T-cell (primary cell): Measurements from ENCODE around the gene PLPPR4. TPM values are rescaled to one million over a fixed set of nuclear protein-coding genes. Genes with fewer than 3 reads are reported as not detected.

ENCODE experiments used
- ATAC-seq, 4 experiments: fragments of 200-7000 bp in 3 of 4; fragments of 150-1000 bp in 1 of 4; cut with Tn5 transposase; replicated peaks in 1 of 4; 1 replicate in 3 of 4; 2 replicates in 1 of 4; pipeline ENCODE4 v1.10.0; 2021; ENCODE audit warnings: moderate library complexity in 3 of 4, mild to moderate bottlenecking in 2 of 4, moderate number of reproducible peaks in 1 of 4
- CTCF ChIA-PET, 2 donors: fragments of 300-600 bp; sonication (Branson Sonifier 250); formaldehyde crosslinking; loops; one replicate each; lab custom pipeline; 2022; ENCODE audit warnings: antibody characterized with exemption in 2 of 2; lab: Charles Lee
- POLR2A ChIA-PET, 2 donors: fragments of 300-600 bp; sonication (Branson Sonifier 250); formaldehyde crosslinking; loops; one replicate each; lab custom pipeline; 2022; ENCODE audit warnings: antibody characterized with exemption in 2 of 2; lab: Charles Lee
- DNase-seq, 35 experiments: peaks; one replicate each; pipeline versions ENCODE4 v3.0.0 to v3.0.0-alpha.2; 2013 to 2023
- H3K27ac ChIP-seq: one replicate; pipeline ENCODE4 v1.5.1; 2013; ENCODE audit warnings: low read length
- H3K27me3 ChIP-seq, 2 experiments: replicated peaks in 1 of 2; 1 replicate in 1 of 2; 2 replicates in 1 of 2; pipeline versions ENCODE4 v1.6.1 to v1.7.0; 2013; ENCODE audit warnings: low read length in 1 of 2, mixed read lengths in 1 of 2; ENCODE audit not compliant: control insufficient read depth in 2 of 2, insufficient read depth in 2 of 2; ENCODE audit errors: extremely low read depth in 1 of 2
- H3K36me3 ChIP-seq, 2 donors: 1 replicate in 1 of 2; 2 replicates in 1 of 2; pipeline versions ENCODE4 v1.6.1 to v1.7.0; 2013; ENCODE audit warnings: low read length in 1 of 2; ENCODE audit not compliant: control insufficient read depth in 2 of 2, insufficient read depth in 1 of 2; ENCODE audit errors: extremely low read depth in 1 of 2
- H3K4me1 ChIP-seq, 2 experiments: 1 replicate in 1 of 2; 2 replicates in 1 of 2; pipeline versions ENCODE4 v1.6.1 to v1.7.0; 2013; ENCODE audit warnings: low read length in 2 of 2, mixed read lengths in 1 of 2; ENCODE audit not compliant: insufficient read depth in 2 of 2, control insufficient read depth in 1 of 2; ENCODE audit errors: extremely low read depth in 1 of 2
- H3K4me3 ChIP-seq, 2 donors: 1 replicate in 1 of 2; 2 replicates in 1 of 2; pipeline versions ENCODE4 v1.5.1 to v1.7.0; 2013; ENCODE audit warnings: mild to moderate bottlenecking in 2 of 2, low read length in 1 of 2, moderate library complexity in 1 of 2; ENCODE audit not compliant: control insufficient read depth in 1 of 2; ENCODE audit errors: extremely low read depth in 1 of 2
- H3K9me3 ChIP-seq: 2 replicates; pipeline ENCODE4 v1.7.0; 2013
- H3K27ac Mint-ChIP-seq, 2 donors: one replicate each; pipeline ENCODE4 v1.8.0; 2020 to 2021; ENCODE audit warnings: mild to moderate bottlenecking in 2 of 2, mixed read lengths in 2 of 2
- H3K27me3 Mint-ChIP-seq, 2 donors: one replicate each; pipeline ENCODE4 v1.8.0; 2021 to 2022; ENCODE audit warnings: mixed read lengths in 2 of 2
- H3K36me3 Mint-ChIP-seq: one replicate; pipeline ENCODE4 v1.8.0; 2021; ENCODE audit warnings: mixed read lengths
- H3K4me1 Mint-ChIP-seq, 3 donors: one replicate each; pipeline ENCODE4 v1.8.0; 2020 to 2022; ENCODE audit warnings: mixed read lengths in 3 of 3, mild to moderate bottlenecking in 1 of 3
- H3K4me3 Mint-ChIP-seq, 3 donors: one replicate each; pipeline ENCODE4 v1.8.0; 2020 to 2022; ENCODE audit warnings: mild to moderate bottlenecking in 3 of 3, mixed read lengths in 3 of 3, moderate library complexity in 3 of 3
- H3K9me3 Mint-ChIP-seq, 3 donors: one replicate each; pipeline ENCODE4 v1.8.0; 2020 to 2022; ENCODE audit warnings: mixed read lengths in 3 of 3
- WGBS: methylation state at CpG from one replicate; pipeline ENCODE4 v1.1.5; 2013; ENCODE audit warnings: missing lambda C conversion rate; ENCODE audit not compliant: insufficient coverage; 5-methylcytosine and 5-hydroxymethylcytosine counted together
- total RNA-seq, 35 experiments: library from RNA in 6 of 35; stranded (reverse) in 6 of 35; fragments of 120-200 nt in 1 of 35; gene quantifications; one replicate each; pipeline versions ENCODE4 v1.2.1 to v1.2.4 and lab custom pipeline; 2013 to 2026

The PLPPR4 gene
- total RNA-seq, 5 donors from 2014 or later (not counting 1 experiment from before 2014, with no cell fraction given) = not detected

DNA sequence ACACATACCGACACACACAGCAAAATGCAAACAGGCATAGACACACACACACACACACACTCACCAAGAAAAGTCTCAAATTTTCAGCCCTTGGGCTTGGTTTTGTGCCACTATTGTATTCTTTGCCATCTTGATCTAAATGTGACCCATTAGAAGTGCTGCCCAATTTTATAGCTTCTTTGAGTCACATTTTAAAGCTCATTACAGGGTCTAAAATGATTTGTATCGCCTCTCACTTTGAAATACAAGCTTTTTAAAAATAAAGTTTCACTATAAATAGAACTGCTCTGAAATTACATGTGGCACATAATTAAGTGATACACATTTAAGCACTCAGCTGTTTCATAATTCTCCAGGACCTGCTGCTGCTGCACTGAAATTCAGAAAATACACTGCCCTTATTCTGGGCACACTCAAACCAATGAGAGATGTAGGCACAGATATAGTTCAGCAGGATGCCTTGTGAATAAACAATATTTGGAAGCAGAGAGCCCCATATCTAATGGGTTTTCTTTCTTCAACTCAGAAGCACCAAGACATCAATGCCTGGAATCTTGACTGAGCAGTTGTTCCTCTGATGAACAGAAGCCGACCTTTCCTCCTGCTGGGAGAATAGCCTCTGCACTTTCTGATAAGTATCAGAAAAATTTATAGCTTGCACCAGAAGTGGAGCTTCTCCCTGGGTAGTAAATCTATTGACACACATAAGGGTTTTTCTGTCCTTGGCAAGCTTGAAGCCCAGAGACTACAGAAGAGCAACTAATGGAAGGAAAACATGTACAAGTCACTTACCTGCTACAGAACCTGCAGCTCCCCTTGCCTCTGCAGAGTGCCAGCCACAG is 37.0 kb upstream of the PLPPR4 start:
- Histone ChIP-seq H3K36me3 (no peaks in the 10 kb centered on the region), H3K27me3 (no peaks in the 10 kb centered on the region), H3K4me1 (no peaks in the 10 kb centered on the region), H3K27ac (no peak overlapping the region), H3K9me3 (no peaks in the 10 kb centered on the region), H3K4me3 (no peak overlapping the region)
- Mint-ChIP-seq H3K9me3 (no peaks in the 10 kb centered on the region), H3K27ac (no peak overlapping the region), H3K27me3 (peaks cover 0 to 3% of the 10 kb centered on the region in 2 donors), H3K4me3 (no peak overlapping the region), H3K4me1 (no peaks in the 10 kb centered on the region), H3K36me3 (no peaks in the 10 kb centered on the region)
- CTCF ChIA-PET = interaction anchor here in 1 of 2 donors (1.0 kb wide), 1 partner anchor 45 kb away, joined by 7 read pairs; no protein-coding TSS in a partner anchor
- ATAC-seq = no peak
- DNase-seq = no peak
- POLR2A ChIA-PET = no interaction called here
- WGBS = 88% methylated on average over 1 of the region's 3 CpGs

DNA sequence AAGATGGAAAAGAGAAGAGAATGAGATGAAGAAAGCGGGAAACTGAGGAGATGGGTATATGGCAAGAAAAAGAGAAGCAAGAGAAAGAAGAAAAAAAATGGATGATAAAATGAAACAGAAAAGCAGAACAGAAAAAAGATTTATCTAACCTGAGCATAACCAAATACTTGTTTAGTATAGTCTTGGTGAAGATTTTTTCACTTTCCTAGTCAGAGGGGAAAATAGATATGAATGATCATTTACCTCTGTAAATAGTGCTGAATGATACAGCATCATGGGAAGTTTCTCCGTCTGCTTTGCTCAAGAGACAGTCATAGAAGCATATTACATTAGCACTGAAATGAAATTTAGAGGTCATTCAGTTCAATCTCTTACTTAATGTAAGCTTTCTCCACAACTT is 36.1 kb upstream of the PLPPR4 start:
- H3K4me1 Mint-ChIP-seq = no peaks in the 10 kb centered on the region
- H3K36me3 Mint-ChIP-seq = no peaks in the 10 kb centered on the region

DNA sequence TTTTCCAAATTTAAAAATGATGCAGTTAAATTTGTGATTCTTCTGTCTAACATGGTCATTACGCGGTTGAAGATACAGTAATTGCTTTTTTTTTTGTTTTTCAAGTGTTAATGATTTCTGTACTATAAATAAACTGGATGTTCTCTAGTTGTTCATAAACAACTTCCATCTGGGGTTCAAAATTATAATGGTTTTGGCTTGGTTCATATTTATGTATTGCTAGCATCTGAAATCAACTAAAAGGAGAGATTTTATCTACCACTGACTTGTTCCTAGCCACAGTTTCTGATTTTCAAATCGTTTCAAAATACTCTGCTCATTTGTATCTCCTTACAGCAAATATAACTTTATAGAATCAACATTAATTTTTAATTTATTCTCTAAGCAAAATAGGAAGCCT is 35.2 kb upstream of the PLPPR4 start:
- ATAC-seq = no peak
- POLR2A ChIA-PET = no interaction called here
- no peak for DNase-seq
- H3K4me3 ChIP-seq = no peak overlapping the region
- H3K27me3 Mint-ChIP-seq = peaks cover 0 to 3% of the 10 kb centered on the region in 2 donors
- H3K9me3 Mint-ChIP-seq = no peaks in the 10 kb centered on the region
- H3K27me3 ChIP-seq = no peaks in the 10 kb centered on the region
- no peaks in the 10 kb centered on the region for H3K4me1 Mint-ChIP-seq
- H3K36me3 ChIP-seq = no peaks in the 10 kb centered on the region
- no peaks in the 10 kb centered on the region for H3K36me3 Mint-ChIP-seq
- no peak overlapping the region for H3K27ac Mint-ChIP-seq
- H3K4me1 ChIP-seq = no peaks in the 10 kb centered on the region
- CTCF ChIA-PET = no interaction called here
- no peak overlapping the region for H3K27ac ChIP-seq
- no CpG with 5 or more reads among the region's 3 CpGs for WGBS
- H3K4me3 Mint-ChIP-seq = no peak overlapping the region
- no peaks in the 10 kb centered on the region for H3K9me3 ChIP-seq

More for the DNA sequence above, 36.1 kb upstream of the PLPPR4 start:
- no peak overlapping the region for H3K27ac ChIP-seq
- ChIA-PET POLR2A (no interaction called here), CTCF (interaction anchor here (0.6 to 1.0 kb wide), 2 partner anchors 46 to 555 kb away, joined by 5 to 7 read pairs; no protein-coding TSS in a partner anchor)
- no peaks in the 10 kb centered on the region for H3K4me1 ChIP-seq
- H3K9me3 ChIP-seq = no peaks in the 10 kb centered on the region
- WGBS = no CpG with 5 or more reads among the region's 2 CpGs
- no peak for ATAC-seq
- Mint-ChIP-seq H3K27ac (no peak overlapping the region), H3K4me3 (no peak overlapping the region), H3K27me3 (peaks cover 0 to 3% of the 10 kb centered on the region in 2 donors), H3K9me3 (no peaks in the 10 kb centered on the region)
- H3K27me3 ChIP-seq = no peaks in the 10 kb centered on the region
- no peak overlapping the region for H3K4me3 ChIP-seq
- DNase-seq = no peak
- H3K36me3 ChIP-seq = no peaks in the 10 kb centered on the region

DNA sequence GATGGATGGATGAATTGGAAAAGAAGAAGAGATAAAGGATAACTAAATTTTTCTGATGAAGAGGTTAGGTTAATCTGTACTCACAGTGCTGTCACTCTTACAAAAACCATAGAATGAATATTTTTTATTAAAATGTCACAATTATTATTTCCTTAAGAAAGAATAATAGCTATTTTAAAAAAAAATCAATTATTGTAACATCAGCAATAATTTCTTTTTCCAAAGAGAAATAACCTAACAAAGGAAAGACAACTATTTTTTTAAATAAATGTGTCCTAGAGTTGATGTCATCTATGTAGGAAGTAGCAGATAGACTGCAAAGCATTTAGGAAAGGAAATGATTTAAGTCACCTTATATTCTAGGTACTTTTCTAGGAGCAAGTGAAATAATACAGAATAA is 33.6 kb upstream of the PLPPR4 start:
- H3K27me3 Mint-ChIP-seq = peaks cover 0 to 3% of the 10 kb centered on the region in 2 donors
- Histone ChIP-seq H3K9me3 (no peaks in the 10 kb centered on the region), H3K4me1 (no peaks in the 10 kb centered on the region), H3K27me3 (no peaks in the 10 kb centered on the region), H3K27ac (no peak overlapping the region), H3K36me3 (no peaks in the 10 kb centered on the region), H3K4me3 (no peak overlapping the region)
- H3K4me1 Mint-ChIP-seq = no peaks in the 10 kb centered on the region
- ChIA-PET POLR2A (no interaction called here), CTCF (interaction anchor here in 1 of 2 donors (0.7 kb wide), 1 partner anchor 32 kb away, joined by 4 read pairs; no protein-coding TSS in a partner anchor)
- no peaks in the 10 kb centered on the region for H3K36me3 Mint-ChIP-seq
- ATAC-seq (no peak), DNase-seq (no peak)
- no peaks in the 10 kb centered on the region for H3K9me3 Mint-ChIP-seq
- H3K4me3 Mint-ChIP-seq = no peak overlapping the region
- H3K27ac Mint-ChIP-seq = no peak overlapping the region

DNA sequence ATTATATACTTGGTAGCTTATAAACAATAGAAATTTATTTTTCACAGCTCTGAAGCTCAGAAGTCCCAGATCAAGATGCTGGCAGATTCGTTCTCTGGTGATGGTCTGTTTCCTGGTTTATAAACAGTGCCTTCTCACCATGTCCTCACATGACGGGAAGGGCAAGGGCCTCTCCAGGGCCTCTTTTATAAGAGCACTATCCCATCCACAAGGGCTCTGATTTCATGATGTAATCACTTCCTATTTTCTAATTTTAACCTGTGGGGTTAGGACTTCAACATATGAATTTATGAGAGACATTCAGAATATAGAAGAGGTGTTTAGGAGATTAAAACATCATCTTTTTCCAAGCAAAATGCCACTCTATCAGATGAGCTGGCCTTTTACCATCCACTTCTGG is 32.1 kb upstream of the PLPPR4 start:
- H3K9me3 ChIP-seq = no peaks in the 10 kb centered on the region
- ChIA-PET CTCF (no interaction called here), POLR2A (no interaction called here)
- Mint-ChIP-seq H3K27ac (no peak overlapping the region), H3K4me1 (no peaks in the 10 kb centered on the region), H3K27me3 (peaks cover 0 to 1% of the 10 kb centered on the region in 2 donors), H3K9me3 (no peaks in the 10 kb centered on the region), H3K36me3 (no peaks in the 10 kb centered on the region), H3K4me3 (no peak overlapping the region)
- no peaks in the 10 kb centered on the region for H3K27me3 ChIP-seq
- no CpG with 5 or more reads among the region's 2 CpGs for WGBS
- H3K4me1 ChIP-seq = no peaks in the 10 kb centered on the region
- H3K36me3 ChIP-seq = no peaks in the 10 kb centered on the region
- ATAC-seq = no peak
- no peak for DNase-seq
- no peak overlapping the region for H3K4me3 ChIP-seq
- no peak overlapping the region for H3K27ac ChIP-seq

DNA sequence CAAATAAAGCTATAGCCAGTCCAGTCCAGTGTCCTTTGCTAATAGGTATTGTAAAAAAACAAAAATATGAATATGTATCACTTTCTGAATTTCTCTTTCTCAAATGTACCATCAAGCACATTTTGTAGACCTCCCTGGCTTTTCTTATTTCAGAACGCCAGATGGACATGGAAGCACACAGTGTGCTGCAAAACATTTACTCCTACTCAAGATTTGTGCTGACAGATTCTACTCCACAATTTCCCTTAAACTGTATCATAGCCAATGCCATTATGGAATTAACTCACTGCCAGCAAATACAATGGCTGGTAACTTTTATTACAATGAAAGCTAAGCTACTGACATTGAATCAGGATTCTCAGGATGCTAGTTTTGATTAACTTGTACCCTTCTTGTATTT is 30.8 kb upstream of the PLPPR4 start:
- peaks cover 0 to 3% of the 10 kb centered on the region in 2 donors for H3K27me3 Mint-ChIP-seq
- H3K27ac Mint-ChIP-seq = no peak overlapping the region
- DNase-seq (no peak), ATAC-seq (no peak)
- Histone ChIP-seq H3K4me3 (no peak overlapping the region), H3K36me3 (no peaks in the 10 kb centered on the region), H3K4me1 (no peaks in the 10 kb centered on the region), H3K27me3 (no peaks in the 10 kb centered on the region), H3K27ac (no peak overlapping the region), H3K9me3 (no peaks in the 10 kb centered on the region)
- H3K4me3 Mint-ChIP-seq = no peak overlapping the region
- WGBS = 86% methylated on average over 1 of the region's 1 CpG
- POLR2A ChIA-PET = no interaction called here
- CTCF ChIA-PET = no interaction called here
- H3K4me1 Mint-ChIP-seq = no peaks in the 10 kb centered on the region
- H3K9me3 Mint-ChIP-seq = no peaks in the 10 kb centered on the region
- H3K36me3 Mint-ChIP-seq = no peaks in the 10 kb centered on the region
